NCI-H1092 treated with DMSO at 0.1 percent for 48 hours (cell line): ENCODE measurements around the gene PRIM2.
A peak's percentile ranks its signal among the peaks of the same experiment; 100 is the strongest.
"Not testable (repeated sequence)": the region's sequence is repeated elsewhere in the genome, so short reads cannot be mapped to it uniquely, and the experiment has no call there.

Source experiments
- DNase-seq: peaks from one replicate; lab custom pipeline; 2025; lab: John Stamatoyannopoulos, UW

Gene PRIM2, protein sequence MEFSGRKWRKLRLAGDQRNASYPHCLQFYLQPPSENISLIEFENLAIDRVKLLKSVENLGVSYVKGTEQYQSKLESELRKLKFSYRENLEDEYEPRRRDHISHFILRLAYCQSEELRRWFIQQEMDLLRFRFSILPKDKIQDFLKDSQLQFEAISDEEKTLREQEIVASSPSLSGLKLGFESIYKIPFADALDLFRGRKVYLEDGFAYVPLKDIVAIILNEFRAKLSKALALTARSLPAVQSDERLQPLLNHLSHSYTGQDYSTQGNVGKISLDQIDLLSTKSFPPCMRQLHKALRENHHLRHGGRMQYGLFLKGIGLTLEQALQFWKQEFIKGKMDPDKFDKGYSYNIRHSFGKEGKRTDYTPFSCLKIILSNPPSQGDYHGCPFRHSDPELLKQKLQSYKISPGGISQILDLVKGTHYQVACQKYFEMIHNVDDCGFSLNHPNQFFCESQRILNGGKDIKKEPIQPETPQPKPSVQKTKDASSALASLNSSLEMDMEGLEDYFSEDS

DNA sequence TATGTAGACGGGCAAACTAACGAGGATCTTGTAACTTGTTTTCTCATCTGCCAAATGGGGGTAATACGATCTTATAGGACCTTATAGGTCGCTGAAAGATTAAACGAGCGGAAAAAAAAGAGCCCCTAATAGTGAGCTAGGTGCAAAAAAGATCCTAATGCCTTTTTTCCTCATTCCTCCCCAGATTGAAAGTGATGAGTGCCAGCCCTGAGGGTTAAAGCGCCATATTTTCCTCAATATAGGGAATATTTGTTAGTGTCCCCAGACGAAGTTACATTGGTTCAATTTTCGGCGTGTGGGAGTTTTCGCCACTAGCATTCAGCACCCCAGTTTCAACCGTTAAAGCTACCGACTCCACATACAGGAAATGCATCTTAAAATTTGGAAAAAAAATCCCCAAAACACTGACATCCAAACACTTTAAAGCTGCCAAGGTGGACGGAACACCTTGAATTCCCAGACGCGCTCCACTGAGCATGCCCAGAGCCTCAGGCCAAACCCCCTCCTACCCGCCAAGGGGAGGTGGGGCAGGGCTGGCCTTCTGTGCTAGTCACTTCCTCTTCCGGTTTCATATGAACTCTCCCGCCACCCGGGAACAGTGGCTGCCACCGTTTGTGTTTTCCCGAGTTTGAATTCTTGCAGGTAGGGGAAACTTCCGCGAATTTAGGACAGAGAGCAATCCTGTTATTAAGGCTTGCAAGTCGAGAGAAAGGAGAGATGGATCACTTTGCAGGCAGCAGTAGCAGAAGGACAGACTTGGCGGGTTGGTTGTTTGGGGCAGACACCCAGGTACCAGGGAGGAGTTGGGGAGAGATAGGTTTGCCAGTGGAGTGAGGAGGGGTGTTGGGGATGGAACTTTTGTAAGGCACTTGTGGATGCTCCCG, at the start of gene PRIM2:
TSS of gene PRIM2 (plus strand) at position 571 of the 884 bp plus-strand sequence. CDS start 816 bp downstream, outside the sequence.
- DNase-seq, result peak; percentile 66

DNA sequence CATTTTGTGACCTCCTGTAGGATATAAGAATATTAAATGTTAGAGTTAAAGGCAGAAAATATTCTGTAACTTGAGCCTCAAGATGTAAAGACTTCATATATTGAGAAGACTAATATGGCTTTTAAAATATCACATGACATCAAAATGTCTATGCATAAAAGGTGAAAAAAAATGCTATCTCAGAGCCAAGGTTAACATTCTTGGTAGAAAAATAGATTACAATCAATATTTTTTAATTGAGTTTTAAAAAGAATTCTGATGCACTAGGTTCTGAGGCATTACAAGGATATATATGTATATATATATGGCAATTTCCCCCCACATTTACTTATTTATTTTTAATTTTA, 49.2 kb upstream of the PRIM2 start:
- no peak for DNase-seq

DNA sequence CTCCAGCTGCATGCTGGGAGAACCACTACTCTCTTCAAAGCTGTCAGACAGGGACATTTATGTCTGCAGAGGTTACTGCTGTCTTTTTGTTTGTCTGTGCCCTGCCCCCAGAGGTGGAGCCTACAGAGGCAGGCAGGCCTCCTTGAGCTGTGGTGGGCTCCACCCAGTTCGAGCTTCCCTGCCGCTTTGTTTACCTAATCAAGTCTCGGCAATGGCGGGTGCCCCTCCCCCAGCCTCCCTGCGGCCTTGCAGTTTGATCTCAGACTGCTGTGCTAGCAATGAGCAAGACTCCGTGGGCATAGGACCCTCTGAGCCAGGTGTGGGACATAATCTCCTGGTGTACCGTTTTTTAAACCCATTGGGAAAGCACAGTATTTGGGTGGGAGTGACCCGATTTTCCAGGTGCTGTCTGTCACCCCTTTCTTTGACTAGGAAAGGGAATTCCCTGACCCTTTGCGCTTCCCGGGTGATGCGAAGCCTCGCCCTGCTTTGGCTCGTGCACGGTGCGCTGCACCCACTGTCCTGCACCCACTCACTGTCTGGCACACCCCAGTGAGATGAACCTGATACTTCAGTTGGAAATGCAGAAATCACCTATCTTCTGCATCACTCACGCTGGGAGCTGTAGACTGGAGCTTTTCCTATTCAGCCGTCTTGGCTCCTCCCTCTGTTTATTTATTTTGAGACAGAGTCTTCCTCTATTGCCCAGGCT, 43.2 kb upstream of the PRIM2 start:
- DNase-seq, result not testable (repeated sequence)

DNA sequence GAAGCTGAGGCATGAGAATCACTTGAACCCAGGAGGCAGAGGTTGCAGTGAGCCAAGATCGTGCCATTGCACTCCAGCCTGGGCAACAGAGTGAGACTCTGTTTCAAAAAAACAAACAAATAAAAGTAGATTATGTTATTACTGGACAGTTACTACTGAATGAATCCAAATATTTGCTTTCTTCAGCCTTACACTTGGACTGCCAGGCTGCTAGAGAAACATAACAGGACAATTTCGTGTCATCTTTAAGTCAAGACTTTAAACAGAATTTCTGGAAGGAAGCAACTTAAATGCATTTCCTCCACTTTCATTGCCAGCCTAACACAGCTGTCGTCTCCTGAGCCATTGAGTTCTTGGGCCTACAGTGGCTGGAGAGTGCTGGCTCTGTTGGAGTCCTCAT, 42.0 kb upstream of the PRIM2 start:
- no peak for DNase-seq

DNA sequence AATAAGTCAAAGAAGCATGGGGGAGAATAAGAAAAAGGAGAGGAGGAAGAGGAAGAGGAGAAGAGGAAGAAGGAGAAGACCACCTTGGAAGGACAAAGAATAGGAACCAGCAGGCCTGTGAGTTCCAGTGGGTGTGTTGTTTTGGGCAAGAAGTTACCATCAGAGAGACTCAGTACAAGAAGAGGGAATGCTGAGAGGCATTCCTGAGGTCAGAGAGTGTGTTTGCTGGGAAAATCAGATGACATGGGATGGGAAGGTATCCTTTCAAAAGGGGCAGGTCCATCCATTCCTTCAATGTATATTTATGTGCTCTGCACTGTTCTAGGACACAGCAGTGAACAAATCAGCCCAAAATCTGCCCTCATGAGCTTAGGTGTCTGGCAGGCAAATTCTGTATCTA, 40.5 kb upstream of the PRIM2 start:
- DNase-seq, result no peak

DNA sequence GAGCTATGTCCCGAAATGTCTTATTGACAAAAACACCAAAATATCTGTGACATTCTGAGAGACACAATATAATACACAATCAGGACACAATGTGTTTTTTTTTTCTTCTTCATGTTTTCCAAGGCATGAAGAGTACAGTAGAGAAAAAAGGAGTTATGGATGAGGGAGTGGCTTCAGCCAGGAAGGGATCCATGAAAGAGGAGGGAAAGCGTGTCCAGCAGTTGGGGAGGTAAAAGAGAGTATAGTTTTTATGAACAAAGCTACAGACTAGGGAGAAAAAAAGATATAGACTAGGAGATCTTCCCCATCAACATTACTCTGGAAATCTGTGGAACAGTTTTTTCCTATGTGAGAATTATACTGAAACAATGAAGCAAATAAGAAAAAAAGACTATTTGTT, 38.9 kb upstream of the PRIM2 start:
- DNase-seq, result no peak

DNA sequence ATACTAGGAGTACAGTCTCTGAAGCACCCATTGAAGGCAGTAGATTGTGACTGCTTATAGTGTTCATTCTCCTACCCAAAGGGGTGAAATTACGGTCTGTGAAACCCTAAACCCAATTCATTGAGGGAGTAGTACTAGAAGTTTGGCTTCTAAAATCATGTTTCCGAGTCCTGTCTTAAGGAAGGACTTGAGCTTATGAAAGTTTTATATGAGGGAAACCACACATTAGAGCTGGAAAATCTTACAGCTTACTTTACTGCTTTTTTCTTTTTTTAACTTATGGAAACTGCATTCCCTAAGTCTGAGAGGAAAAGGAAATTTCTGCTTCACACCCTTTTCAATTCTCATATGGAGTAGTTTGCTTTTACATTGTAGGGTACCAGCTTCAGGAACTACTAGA, 38.4 kb upstream of the PRIM2 start:
- DNase-seq, result no peak

DNA sequence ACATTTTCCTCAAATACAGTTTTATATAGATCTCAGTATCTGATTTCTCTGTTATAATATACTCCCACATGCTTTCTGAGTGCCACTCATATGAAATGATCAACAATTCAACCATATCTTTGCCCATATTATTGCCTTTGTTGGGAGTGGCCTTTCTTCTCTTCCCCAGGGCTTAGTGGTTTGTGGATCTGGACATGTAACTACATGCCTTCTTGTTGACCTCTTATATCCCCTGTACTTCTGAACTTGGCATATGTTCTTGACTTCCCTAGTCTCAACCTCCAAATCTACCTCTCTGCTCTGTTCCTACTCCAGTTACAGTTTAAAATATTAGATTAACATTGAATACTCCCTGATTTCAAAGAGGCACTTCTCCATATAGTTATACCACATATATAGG, 34.3 kb upstream of the PRIM2 start:
- no peak for DNase-seq

DNA sequence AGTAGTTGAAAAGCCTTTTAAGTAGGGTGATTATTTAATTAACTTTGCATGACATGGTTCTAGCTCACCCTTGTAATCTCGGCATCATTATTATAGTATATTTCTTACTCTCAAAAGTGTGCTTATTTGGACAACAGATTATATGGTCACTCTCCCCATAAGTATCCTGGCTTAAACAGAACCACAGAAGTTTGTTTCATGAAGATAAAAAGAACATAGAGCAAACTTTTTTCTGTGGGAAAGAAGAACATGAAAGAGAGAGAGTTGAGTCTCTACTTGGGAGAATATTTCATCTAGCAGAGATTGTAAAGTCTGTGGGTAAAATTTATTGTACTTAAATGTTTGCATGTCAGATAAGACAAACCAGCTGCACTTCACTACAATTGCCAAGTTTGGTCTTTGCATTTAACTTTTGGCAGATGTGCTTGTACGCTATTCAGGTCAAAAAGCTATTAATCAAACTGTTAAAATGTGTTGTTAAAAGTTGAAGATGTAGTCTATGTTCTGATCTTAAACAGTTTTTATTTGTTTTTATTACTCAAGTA, 33.4 kb upstream of the PRIM2 start:
- DNase-seq, result no peak

DNA sequence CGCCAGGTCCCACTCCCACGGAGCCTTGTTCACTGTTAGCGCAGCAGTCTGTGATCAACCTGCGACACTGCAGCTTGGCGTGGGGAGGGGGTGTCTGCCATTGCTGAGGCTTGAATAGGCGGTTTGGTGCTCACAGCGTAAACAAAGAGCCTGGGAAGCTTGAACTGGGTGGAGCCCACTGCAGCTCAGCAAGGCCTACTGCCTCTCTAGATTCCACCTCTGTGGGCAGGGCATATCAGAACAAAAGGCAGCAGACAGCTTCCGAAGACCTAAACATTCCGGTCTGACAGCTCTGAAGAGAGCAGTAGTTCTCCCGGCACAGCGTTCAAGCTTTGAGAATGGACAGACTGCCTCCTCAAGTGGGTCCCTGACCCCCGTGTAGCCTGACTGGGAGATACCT, 29.3 kb upstream of the PRIM2 start:
- DNase-seq, result not testable (repeated sequence)

DNA sequence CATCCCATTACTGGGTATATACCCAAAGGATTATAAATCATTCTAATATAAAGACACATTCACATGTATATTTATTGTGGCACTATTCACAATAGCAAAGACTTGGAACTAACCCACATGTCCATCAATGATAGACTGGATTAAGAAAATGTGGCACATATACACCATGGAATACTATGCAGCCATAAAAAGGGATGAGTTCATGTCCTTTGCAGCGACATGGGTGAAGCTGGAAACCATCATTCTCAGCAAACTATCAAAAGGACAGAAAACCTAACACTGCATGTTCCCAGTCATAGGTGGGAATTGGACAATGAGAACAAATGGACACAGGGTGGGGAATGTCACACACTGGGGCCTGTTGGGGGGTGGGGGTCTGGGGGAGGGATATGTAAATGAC, 24.0 kb upstream of the PRIM2 start:
- not testable (repeated sequence) for DNase-seq

DNA sequence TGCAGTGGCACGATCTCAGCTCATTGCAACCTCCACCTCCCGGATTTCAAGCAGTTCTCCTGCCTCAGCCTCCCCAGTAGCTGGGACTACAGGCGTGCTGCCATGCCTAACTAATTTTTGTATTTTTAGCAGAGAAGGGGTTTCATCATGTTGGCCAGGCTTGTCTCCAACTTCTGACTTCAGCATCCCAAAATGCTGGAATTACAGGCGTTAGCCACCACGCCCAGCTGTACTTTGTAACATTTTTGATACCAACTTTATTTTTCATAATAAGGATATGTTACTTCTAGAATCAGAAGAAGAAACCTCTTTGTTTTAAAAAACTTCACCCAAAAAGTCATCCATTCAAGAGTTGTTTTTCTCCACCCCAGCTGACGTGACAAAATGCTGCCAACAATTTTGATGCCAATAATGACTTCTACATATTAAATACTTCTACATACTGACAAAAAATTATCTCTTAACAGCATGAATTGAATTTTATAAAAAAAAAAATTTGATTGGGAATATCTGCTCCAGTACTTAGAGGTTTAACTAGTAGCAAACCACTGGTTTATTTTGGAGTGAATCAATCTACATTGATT, 22.5 kb upstream of the PRIM2 start:
- DNase-seq, result no peak

DNA sequence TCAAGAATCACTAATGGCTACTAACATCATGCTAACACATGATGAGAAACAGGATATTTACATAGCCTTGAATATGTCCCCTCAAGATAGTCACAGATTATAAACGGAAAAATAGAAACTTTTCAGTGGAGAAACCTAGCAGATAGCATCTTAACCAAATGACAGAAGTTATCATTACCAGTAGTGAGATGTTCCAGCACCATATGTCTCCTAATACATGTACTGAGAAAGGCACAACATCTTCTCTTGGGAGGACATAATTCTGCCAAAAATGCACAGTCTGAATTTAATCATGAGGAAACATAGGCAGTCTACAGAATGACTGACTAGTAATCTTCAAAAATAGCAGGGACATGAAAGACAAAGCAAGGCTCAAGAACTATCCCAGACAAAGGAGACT, 19.9 kb upstream of the PRIM2 start:
- no peak for DNase-seq

DNA sequence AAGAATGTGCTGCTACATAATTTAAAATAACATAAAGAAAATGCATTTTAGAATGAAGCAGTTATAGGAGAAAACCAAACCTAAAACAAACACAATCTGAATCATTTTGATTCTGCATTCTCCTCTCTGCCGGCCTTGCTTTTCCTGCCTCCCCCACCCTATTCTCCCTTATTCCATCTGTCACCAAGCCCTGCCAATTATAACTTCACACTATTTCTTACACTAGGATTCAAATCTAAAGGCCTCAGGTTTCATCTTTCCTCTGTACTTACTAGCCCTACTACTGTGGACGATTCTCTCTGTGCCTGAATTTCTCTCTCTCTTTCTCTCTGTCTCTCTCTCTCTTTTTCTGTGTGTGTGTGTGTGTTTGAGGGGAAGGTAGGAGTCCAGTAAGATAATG, 18.7 kb upstream of the PRIM2 start:
- DNase-seq, result no peak

DNA sequence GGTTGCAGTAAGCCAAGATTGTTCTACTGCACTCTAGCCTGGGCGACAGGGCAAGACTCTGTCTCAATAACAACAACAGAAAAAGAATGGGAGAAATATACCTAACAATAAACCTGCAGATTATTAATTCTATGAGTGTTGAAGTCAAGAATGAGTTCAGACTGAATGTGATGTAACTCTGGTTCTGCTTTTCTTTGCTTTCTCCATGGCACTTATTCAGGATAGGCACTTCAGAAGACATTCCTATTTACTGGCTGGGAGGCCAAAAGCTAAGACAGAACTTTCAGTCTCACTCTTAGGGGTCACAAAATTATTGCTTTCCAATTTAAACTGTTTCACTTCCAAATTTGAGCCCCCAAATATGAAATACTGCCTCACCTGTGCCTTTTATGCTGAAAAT, 15.7 kb upstream of the PRIM2 start:
- DNase-seq, result no peak

DNA sequence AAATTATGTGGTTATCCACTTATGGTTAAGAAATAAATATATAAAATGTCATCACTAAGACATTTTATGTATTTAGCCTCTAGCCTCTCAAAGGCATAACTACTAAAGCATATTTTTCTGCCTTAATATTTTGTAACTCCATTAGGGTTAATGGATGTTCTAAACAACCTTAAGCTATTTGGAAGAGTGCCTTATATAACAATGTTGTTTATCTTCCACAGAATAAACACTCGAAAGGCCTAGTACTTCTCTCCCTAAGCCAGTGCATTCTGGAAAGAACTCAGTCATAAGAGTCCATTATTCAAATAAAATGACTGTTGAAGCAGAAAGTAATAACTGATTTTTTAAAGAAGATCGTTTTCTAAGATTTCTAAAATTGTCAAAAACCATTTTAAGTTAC, 15.0 kb upstream of the PRIM2 start:
- no peak for DNase-seq

DNA sequence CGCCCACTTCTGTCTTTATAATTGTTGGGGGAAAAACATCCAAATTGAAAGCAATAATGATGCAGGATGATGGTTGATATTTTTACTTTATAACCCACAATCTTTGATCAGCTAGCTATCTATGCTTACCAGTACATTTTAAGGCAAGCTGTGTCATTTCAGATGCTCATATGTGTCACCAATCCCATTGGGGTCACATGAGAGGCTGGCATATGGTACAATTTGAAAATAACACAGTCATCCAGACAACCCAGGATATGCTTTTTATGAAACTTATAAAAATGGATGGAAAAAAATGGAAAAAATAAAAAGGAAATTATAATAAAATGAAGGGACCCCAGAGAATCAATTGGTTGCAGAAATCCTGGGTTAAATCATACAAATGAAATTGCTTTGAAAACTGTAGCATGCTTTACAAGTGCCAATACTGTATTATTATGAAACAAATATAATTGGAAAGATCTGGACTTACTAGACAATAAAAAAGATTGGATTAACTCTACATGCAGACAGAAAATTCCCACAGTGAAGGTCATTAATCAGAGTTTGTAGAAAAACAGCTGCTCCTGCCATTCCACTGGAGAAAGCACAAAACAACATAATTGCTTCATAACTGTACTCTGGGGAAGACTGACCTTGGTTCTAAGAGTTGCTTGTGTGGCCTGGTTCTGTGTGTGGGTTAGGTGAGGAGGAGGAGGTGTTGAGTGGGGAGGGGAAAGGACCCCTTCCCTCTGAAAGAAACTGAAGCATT, 13.3 kb upstream of the PRIM2 start:
- no peak for DNase-seq

DNA sequence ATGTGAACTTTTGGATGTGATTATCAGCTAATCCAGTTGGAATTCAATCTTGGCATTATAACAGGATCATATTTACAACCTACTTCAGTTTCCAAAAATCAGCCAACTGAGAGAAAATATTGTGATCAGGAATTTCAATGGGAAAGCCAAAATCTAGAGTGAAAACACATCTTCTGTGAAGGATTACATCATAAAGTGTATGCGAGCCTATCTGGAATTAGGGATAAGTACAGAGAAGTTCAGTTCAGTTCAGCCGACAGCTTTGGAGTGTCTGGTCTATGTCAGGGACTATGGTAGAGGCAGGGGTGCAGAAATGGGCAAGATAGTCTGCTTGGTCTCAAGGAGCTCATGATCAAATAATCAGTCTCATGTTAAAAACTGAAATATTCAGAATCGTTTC, 12.3 kb upstream of the PRIM2 start:
- no peak for DNase-seq

DNA sequence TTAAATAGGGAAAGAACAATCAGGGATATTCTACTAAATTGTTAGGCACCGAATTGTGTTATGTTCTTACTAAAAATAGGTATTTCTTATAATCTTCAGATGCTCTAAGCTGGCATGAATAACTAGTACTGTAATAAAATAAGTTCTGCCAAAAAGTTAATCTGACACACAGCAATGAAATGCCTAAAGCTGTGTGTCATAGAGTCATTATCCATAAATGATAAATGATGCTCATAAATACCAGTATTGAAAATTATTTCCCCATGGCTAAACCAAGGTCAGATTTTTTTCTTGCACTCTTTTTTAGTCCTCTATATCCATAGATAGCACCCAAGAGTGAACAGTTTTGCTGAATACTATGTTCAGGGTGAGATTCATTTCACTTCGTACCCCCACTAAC, 11.7 kb upstream of the PRIM2 start:
- DNase-seq, result no peak

DNA sequence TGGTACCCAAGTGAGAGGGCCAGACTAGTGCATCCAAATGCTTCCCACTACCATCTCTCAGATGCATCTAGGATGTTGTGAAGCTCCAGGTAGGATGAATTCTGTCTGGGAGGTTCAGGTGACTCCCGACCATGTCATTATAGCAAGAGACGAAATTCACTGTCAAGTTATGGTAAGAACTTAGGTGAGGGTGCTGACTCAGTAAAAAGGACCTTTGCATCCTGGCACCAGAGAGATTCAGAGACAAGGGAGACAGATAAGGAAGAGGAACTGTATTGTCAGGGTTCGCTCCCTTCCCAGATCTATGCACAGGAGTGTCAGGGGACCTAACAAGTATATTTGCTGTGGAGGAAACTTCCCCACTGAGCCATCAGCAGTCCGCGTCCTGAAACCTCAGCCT, 11.2 kb upstream of the PRIM2 start:
- DNase-seq, result no peak

DNA sequence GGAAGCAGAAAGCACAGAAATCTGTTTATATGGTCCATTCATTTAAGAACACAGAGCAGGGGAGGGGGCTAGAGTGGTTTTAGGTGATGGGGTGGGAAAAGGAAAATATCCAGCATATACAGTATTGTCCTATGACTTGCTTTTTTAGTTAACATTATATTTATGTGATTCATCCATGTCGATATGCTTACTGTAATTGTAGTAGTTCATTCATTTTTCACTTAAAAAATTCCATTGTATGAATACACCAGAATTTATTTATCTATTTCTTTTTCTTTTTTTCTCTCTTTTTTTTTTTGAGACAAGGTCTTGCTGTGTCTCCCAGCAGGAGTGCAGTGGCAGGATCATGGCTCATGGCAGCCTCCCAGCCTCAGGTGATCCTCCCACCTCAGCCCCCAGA, 9.6 kb upstream of the PRIM2 start:
- DNase-seq, result no peak
